Fibroblast of peridontal ligament (primary cell): Measurements from ENCODE around the gene ALKBH3.

Source experiments
- DNase-seq: peaks from one replicate; pipeline ENCODE4 v3.0.0-alpha.2; 2010; ENCODE audit errors: extremely low read depth

The ALKBH3 gene

DNA sequence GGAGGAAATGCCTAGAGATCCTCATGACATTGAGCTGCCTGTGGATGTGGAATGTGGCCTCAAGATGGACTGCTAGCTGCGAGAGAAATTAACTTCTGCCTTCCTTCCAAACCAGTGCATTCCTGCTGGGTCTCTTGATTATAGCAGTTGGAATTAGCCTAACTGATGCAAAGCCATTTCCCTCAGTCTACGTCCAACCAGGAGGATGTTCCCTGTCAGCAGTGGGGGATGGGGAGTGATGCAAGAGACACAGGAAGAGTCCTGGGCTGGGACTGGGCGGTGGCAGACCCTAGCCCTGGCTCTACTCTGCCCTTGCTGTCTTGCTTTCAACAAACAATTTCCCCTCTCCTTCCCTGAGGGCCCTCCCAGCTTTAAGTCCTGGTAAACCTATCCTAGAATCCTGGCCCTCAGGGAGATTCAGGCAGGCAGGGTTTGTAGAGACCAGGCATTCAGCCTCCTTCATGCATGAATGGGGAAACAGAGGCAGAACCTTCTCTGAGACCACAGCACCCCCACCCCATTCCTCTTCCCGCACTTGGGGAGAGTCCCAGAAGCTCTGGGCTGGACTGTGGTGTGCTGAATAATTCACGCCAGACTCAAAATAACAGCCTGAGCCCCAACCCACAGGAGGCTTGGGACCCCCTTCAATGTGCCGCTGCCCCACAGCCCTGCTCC is 78.8 kb downstream of the ALKBH3 start:
- peak; percentile 38 for DNase-seq

DNA sequence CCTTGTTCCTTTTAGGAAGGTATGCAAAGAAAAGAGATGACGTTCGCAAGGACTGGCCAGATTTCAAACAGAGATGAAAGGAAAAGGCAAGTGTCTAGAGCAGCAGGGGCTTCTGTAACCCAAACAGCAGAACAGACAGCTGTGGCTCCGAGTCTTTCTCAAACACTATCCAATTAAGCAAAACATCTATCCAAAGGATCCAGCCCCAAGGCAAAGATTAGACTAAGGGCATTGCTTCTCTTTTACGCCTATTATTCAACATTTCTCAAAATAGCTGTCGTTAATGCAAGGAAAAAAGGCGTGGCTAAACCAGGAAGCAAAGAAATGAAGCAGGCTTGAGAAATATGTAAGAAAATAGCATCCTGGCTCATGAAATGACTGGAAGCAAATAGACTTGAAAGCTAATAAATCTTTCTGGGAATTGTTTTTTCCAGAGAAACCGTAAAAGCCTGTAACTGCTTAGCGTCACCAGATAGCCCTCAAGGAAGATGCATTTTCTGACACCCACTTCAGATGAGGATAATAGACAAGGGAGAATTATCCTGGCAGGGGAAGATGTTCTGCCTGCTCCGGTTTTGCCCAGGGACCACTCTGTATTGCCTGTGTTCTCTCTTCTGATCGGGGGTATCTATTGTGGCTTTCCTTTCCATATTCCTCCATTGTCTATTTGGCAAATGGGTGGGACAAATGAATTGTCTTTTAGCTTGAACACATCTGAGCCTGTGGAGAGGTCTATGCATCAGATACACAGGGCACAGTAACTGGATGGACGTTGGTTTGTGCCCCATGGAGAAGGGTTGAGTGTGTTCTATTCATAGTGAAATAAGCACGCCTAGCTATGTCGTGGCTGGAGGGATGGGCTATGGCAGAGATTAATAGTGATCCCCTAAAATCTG is 82.0 kb downstream of the ALKBH3 start:
- DNase-seq, result no peak

GRCh38 chr11:43963279-43963620 is 82.6 kb downstream of the ALKBH3 start:
- no peak for DNase-seq

DNA sequence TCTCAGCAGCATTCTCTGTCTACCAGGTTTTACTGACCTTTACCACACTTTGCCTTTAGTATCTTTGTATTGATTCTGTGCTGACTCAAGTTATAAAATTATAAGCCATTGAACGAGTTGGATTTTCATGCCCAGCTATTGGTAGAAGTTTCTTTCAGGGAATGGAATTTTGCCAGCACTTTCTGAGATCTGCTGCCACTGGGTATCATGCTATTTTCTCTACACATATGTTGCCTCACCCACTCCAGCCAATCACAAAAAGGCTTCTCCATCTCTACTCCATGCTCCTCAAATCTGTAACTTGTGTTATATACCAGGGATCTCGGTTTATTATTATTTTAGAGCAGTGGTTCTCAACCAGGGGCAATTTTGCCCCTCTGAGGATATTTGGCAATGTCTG is 87.0 kb downstream of the ALKBH3 start:
- DNase-seq, result no peak

- no peak for DNase-seq
Observed at GRCh38 chr11:43968719-43969118, 88.1 kb downstream of the ALKBH3 start.

GRCh38 chr11:43969543-43969942 is 88.9 kb downstream of the ALKBH3 start:
- no peak for DNase-seq
